ENCODE measurements around the gene EXOC2. TPM values are rescaled to one million over a fixed set of nuclear protein-coding genes. Genes with fewer than 3 reads are reported as not detected.

EXOC2 gene
- total RNA-seq, 4 donors from 2014 or later = 19.5 to 23.6 (median 20.9) TPM

- TF ChIP-seq POLR2A (IDR thresholded peaks at IDR 0.05) = no peak
- TF ChIP-seq CTCF (IDR thresholded peaks at IDR 0.05) = no peak
- no peak overlapping the region for H3K4me3 ChIP-seq (ENCODE audit: low read depth, poor library complexity, severe bottlenecking)
- intact Hi-C loops (cut with DNase I; ENCODE audit: low total_unique reads) = no loop called here
- 59 to 60% methylated on average over 5 of the region's 5 CpGs for WGBS, 2 donors
- no peak for DNase-seq (ENCODE audit: low spot score in 2 of 2)
Observed at GRCh38 chr6:454148-454991, 238.6 kb downstream of the EXOC2 start.

GRCh38 chr6:453152-453551, 239.8 kb downstream of the EXOC2 start:
- peak; percentile 63 to 93 for DNase-seq (ENCODE audit: low spot score in 2 of 2)
- intact Hi-C loops (cut with DNase I; ENCODE audit: low total_unique reads) = no loop called here

GRCh38 chr6:452301-453067, 240.5 kb downstream of the EXOC2 start:
- peak in 1 of 2 donors; percentile 39 for DNase-seq (ENCODE audit: low spot score in 2 of 2)
- intact Hi-C loops (cut with DNase I; ENCODE audit: low total_unique reads) = no loop called here
- WGBS, 2 donors = 67 to 84% methylated on average over 9 of the region's 9 CpGs
- no peak overlapping the region for H3K4me3 ChIP-seq (ENCODE audit: low read depth, poor library complexity, severe bottlenecking)
- TF ChIP-seq POLR2A (IDR thresholded peaks at IDR 0.05) (no peak), CTCF (IDR thresholded peaks at IDR 0.05) (no peak)

More at GRCh38 chr6:453152-453551, 239.8 kb downstream of the EXOC2 start:
- H3K4me3 ChIP-seq (ENCODE audit: low read depth, poor library complexity, severe bottlenecking) = no peak overlapping the region
- WGBS, 2 donors = 50% methylated on average over 5 to 12 of the region's 13 CpGs
- TF ChIP-seq POLR2A (IDR thresholded peaks at IDR 0.05) (no peak), CTCF (IDR thresholded peaks at IDR 0.05) (no peak)

- WGBS, 2 donors = 87 to 88% methylated on average over 8 of the region's 8 CpGs
- TF ChIP-seq POLR2A (IDR thresholded peaks at IDR 0.05) (no peak), CTCF (IDR thresholded peaks at IDR 0.05) (no peak)
- DNase-seq (ENCODE audit: low spot score in 2 of 2) = peak in 1 of 2 donors; percentile 63
- H3K4me3 ChIP-seq (ENCODE audit: low read depth, poor library complexity, severe bottlenecking) = no peak overlapping the region
- intact Hi-C loops (cut with DNase I; ENCODE audit: low total_unique reads) = no loop called here
Observed at GRCh38 chr6:451847-452246, 241.1 kb downstream of the EXOC2 start.

GRCh38 chr6:451336-451735, 241.6 kb downstream of the EXOC2 start:
- TF ChIP-seq POLR2A (IDR thresholded peaks at IDR 0.05) = no peak
- TF ChIP-seq CTCF (IDR thresholded peaks at IDR 0.05) = no peak
- WGBS, 2 donors = 91 to 93% methylated on average over 12 of the region's 12 CpGs

More at GRCh38 chr6:451336-451735, 241.6 kb downstream of the EXOC2 start:
- intact Hi-C loops (cut with DNase I; ENCODE audit: low total_unique reads) = no loop called here
- H3K4me3 ChIP-seq (ENCODE audit: low read depth, poor library complexity, severe bottlenecking) = no peak overlapping the region
- DNase-seq (ENCODE audit: low spot score in 2 of 2) = peak in 1 of 2 donors; percentile 67

Measured in lower leg skin (tissue), 4 donors.